Activated CD8-positive, alpha-beta memory T cell treated with anti-CD3 and anti-CD28 coated beads for 48 hours (primary cell): ENCODE data around the gene CUEDC2.

Experiments used
- DNase-seq, 3 experiments: peaks; one replicate each; pipeline ENCODE4 v3.0.0-alpha.2; 2020; ENCODE audit warnings: low read depth in 2 of 3, low spot score in 2 of 3

The CUEDC2 gene

GRCh38 chr10:102426803-102427287 is 5.5 kb downstream of the CUEDC2 start:
- DNase-seq = no peak

- DNase-seq = no peak
These were observed 6.9 kb downstream of the CUEDC2 start for GRCh38 chr10:102425444-102425843.

GRCh38 chr10:102424916-102425315 is 7.5 kb downstream of the CUEDC2 start:
- no peak for DNase-seq

- no peak for DNase-seq
These were observed 8.2 kb downstream of the CUEDC2 start for GRCh38 chr10:102424145-102424544.

GRCh38 chr10:102423372-102423968 is 8.9 kb downstream of the CUEDC2 start:
- no peak for DNase-seq

- no peak for DNase-seq
These were observed 9.7 kb downstream of the CUEDC2 start for GRCh38 chr10:102422545-102423129.

GRCh38 chr10:102421757-102422512 is 10.4 kb downstream of the CUEDC2 start:
- no peak for DNase-seq

- DNase-seq = no peak
These were observed 10.9 kb downstream of the CUEDC2 start for GRCh38 chr10:102421507-102421756.

GRCh38 chr10:102420714-102421506 is 11.5 kb downstream of the CUEDC2 start, which contains the start of gene FBXL15:
Gene FBXL15, plus strand, starts transcription at chr10:102420836. Its CDS starts 294 bp downstream, at chr10:102421130.
- peak; percentile 93 to 98 (median 97) for DNase-seq

- DNase-seq = no peak
These were observed 12.1 kb downstream of the CUEDC2 start for GRCh38 chr10:102420181-102420713.

GRCh38 chr10:102419269-102420180 is 12.8 kb downstream of the CUEDC2 start:
- DNase-seq = no peak

- DNase-seq = no peak
These were observed 13.6 kb downstream of the CUEDC2 start, which contains the start of gene PSD for GRCh38 chr10:102418622-102419268. Gene PSD, minus strand, starts transcription at chr10:102418785. Its CDS starts 1,747 bp downstream, at chr10:102417038.

GRCh38 chr10:102416695-102417094 is 15.7 kb downstream of the CUEDC2 start:
- DNase-seq = no peak

- DNase-seq = no peak
These were observed 16.1 kb downstream of the CUEDC2 start for GRCh38 chr10:102416283-102416682.

GRCh38 chr10:102414749-102415148 is 17.6 kb downstream of the CUEDC2 start:
- no peak for DNase-seq

- DNase-seq = no peak
These were observed 18.4 kb downstream of the CUEDC2 start for GRCh38 chr10:102413806-102414561.

- DNase-seq = no peak
These were observed 19.2 kb downstream of the CUEDC2 start for GRCh38 chr10:102413053-102413705.

- DNase-seq = no peak
These were observed 20.1 kb downstream of the CUEDC2 start for GRCh38 chr10:102412293-102412692.
